ENCODE results near the gene UBTD2.
A peak's percentile ranks its signal among the peaks of the same experiment; 100 is the strongest.

DNA sequence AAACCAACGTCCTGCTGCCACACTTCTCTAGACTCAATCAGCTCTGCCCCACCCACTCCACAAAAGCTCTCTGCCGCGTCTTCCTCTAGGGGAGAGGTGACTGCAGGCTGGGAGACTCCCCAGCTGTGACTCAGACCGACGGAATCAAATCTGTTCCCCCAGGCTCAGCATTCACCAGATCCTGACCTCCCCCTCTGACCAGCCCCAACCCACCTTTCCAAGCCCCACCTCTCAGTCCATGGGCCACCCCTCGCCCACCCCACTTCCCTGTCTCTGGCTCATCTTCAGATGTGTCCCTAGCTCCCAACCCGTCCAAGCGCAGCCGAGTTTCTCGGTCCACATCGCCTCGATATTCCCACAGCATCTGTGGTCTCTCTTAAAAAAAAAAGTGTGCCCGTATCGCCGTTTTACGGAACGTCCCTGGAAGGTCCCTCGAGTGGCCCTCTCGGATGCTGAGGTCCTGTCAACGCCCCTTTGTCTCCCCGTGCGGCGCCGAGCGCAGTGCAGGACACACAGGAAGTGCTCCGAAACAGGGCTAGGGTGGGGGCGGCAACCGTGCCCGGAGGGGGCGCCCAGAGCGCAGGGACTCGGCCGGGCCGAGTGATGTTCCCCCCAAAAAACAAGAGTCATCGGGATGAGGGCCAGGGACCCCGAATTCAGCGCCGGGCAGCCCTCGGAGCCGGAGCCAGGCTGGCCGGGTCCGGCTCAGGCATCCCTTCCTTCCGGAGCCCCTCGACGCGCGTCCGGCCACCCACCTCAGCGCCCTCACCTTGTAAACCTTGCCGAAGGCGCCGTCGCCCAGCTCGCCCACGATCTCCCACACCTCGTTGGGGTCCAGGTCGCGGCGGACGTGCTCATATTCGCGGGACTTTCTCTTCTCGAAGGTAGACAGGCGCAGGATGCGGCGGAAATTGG, 96.2 kb downstream of the UBTD2 start:
- TF ChIP-seq, protein P1, sequence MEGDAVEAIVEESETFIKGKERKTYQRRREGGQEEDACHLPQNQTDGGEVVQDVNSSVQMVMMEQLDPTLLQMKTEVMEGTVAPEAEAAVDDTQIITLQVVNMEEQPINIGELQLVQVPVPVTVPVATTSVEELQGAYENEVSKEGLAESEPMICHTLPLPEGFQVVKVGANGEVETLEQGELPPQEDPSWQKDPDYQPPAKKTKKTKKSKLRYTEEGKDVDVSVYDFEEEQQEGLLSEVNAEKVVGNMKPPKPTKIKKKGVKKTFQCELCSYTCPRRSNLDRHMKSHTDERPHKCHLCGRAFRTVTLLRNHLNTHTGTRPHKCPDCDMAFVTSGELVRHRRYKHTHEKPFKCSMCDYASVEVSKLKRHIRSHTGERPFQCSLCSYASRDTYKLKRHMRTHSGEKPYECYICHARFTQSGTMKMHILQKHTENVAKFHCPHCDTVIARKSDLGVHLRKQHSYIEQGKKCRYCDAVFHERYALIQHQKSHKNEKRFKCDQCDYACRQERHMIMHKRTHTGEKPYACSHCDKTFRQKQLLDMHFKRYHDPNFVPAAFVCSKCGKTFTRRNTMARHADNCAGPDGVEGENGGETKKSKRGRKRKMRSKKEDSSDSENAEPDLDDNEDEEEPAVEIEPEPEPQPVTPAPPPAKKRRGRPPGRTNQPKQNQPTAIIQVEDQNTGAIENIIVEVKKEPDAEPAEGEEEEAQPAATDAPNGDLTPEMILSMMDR (IDR thresholded peaks at IDR 0.05), result peak in 1 of 5 experiments; percentile 8
- no peak for TF ChIP-seq POLR2A (IDR thresholded peaks at IDR 0.05)

All from tibial nerve (tissue), 3 donors.